ENCODE data around the gene TYMP.

GRCh38 chr22:50530580-50530876, 716 bp upstream of the TYMP start:
- no peak for TF ChIP-seq PBX3 (IDR thresholded peaks at IDR 0.05)
- TF ChIP-seq CTCF (IDR thresholded peaks at IDR 0.05) = no peak
- no peak for TF ChIP-seq POLR2AphosphoS5 (IDR thresholded peaks at IDR 0.05; ENCODE audit: low read depth, low read length)

Data from SK-N-SH (cell line).